Subcutaneous abdominal adipose tissue (tissue), 5 donors: ENCODE data around the gene NF1.

Experiments used
- H3K27ac ChIP-seq: one replicate; pipeline ENCODE4 v1.7.0; 2013; ENCODE audit warnings: low read depth, mild to moderate bottlenecking, inconsistent platforms, low read length, moderate library complexity
- H3K27me3 ChIP-seq, 5 donors: one replicate each; pipeline ENCODE4 v1.7.0; 2013; ENCODE audit warnings: low read length in 5 of 5, inconsistent platforms in 1 of 5; ENCODE audit not compliant: control insufficient read depth in 5 of 5, insufficient read depth in 4 of 5
- H3K36me3 ChIP-seq, 5 donors: one replicate each; pipeline ENCODE4 v1.7.0; 2013; ENCODE audit warnings: low read length in 5 of 5; ENCODE audit not compliant: control insufficient read depth in 5 of 5, insufficient read depth in 5 of 5
- H3K4me1 ChIP-seq, 5 donors: one replicate each; pipeline ENCODE4 v1.7.0; 2013; ENCODE audit warnings: low read length in 5 of 5, mild to moderate bottlenecking in 3 of 5, moderate library complexity in 1 of 5; ENCODE audit not compliant: control insufficient read depth in 5 of 5, insufficient read depth in 5 of 5
- H3K4me3 ChIP-seq, 5 donors: one replicate each; pipeline ENCODE4 v1.7.0; 2013; ENCODE audit warnings: low read length in 5 of 5, low read depth in 1 of 5
- H3K9ac ChIP-seq, 5 donors: one replicate each; pipeline ENCODE4 v1.7.0; 2013; ENCODE audit warnings: low read length in 5 of 5, mild to moderate bottlenecking in 4 of 5, moderate library complexity in 3 of 5
- H3K9me3 ChIP-seq, 5 donors: one replicate each; pipeline ENCODE4 v1.7.0; 2013; ENCODE audit warnings: low read length in 5 of 5; ENCODE audit not compliant: control insufficient read depth in 5 of 5
- donor health status: healthy.
- donor health status: healthy.
- donor health status: healthy.
- donor health status: healthy.
- donor health status: healthy.

Gene NF1

GRCh38 chr17:31400481-31400950, 305.7 kb downstream of the NF1 start:
- no peaks in the 10 kb centered on the region for H3K9me3 ChIP-seq
- H3K27ac ChIP-seq = no peak overlapping the region
- no peak overlapping the region for H3K4me3 ChIP-seq
- H3K36me3 ChIP-seq = no peaks in the 10 kb centered on the region
- H3K27me3 ChIP-seq = peaks cover 2 to 29% (median 10%) of the 10 kb centered on the region in 5 donors
- H3K4me1 ChIP-seq = no peaks in the 10 kb centered on the region
- H3K9ac ChIP-seq = no peak overlapping the region

- no peaks in the 10 kb centered on the region for H3K4me1 ChIP-seq
- no peak overlapping the region for H3K9ac ChIP-seq
- no peaks in the 10 kb centered on the region for H3K36me3 ChIP-seq
- H3K4me3 ChIP-seq = no peak overlapping the region
- peaks cover 0 to 26% (median 10%) of the 10 kb centered on the region in 5 donors for H3K27me3 ChIP-seq
- no peaks in the 10 kb centered on the region for H3K9me3 ChIP-seq
- H3K27ac ChIP-seq = no peak overlapping the region
Measured at GRCh38 chr17:31401456-31402254, 306.9 kb downstream of the NF1 start.

GRCh38 chr17:31404028-31404949, 309.5 kb downstream of the NF1 start:
- no peak overlapping the region for H3K9ac ChIP-seq
- no peaks in the 10 kb centered on the region for H3K36me3 ChIP-seq
- no peak overlapping the region for H3K4me3 ChIP-seq
- H3K27ac ChIP-seq = no peak overlapping the region
- peaks cover 0 to 15% (median 10%) of the 10 kb centered on the region in 5 donors for H3K27me3 ChIP-seq
- no peaks in the 10 kb centered on the region for H3K9me3 ChIP-seq
- no peaks in the 10 kb centered on the region for H3K4me1 ChIP-seq

GRCh38 chr17:31405890-31406371, 311.2 kb downstream of the NF1 start:
- Histone ChIP-seq H3K27ac (no peak overlapping the region), H3K9ac (peak overlapping the region in 1 of 5 donors; percentile 17), H3K4me1 (no peaks in the 10 kb centered on the region), H3K27me3 (peaks cover 0 to 10% (median 3%) of the 10 kb centered on the region in 5 donors), H3K36me3 (no peaks in the 10 kb centered on the region), H3K4me3 (no peak overlapping the region), H3K9me3 (no peaks in the 10 kb centered on the region)

GRCh38 chr17:31408586-31408985, 313.8 kb downstream of the NF1 start:
- H3K27ac ChIP-seq = no peak overlapping the region
- H3K36me3 ChIP-seq = no peaks in the 10 kb centered on the region
- H3K9ac ChIP-seq = no peak overlapping the region
- no peaks in the 10 kb centered on the region for H3K9me3 ChIP-seq
- H3K27me3 ChIP-seq = peaks cover 0 to 11% (median 5%) of the 10 kb centered on the region in 5 donors
- no peaks in the 10 kb centered on the region for H3K4me1 ChIP-seq
- H3K4me3 ChIP-seq = no peak overlapping the region

GRCh38 chr17:31411707-31412285, 317.0 kb downstream of the NF1 start:
- H3K27me3 ChIP-seq = peaks cover 0 to 15% (median 10%) of the 10 kb centered on the region in 5 donors
- no peaks in the 10 kb centered on the region for H3K9me3 ChIP-seq
- no peak overlapping the region for H3K27ac ChIP-seq
- no peak overlapping the region for H3K4me3 ChIP-seq
- no peaks in the 10 kb centered on the region for H3K36me3 ChIP-seq
- H3K9ac ChIP-seq = no peak overlapping the region
- peaks cover 0 to 6% (median 0%) of the 10 kb centered on the region in 5 donors for H3K4me1 ChIP-seq

- H3K36me3 ChIP-seq = no peaks in the 10 kb centered on the region
- H3K4me3 ChIP-seq = no peak overlapping the region
- H3K27ac ChIP-seq = no peak overlapping the region
- H3K9me3 ChIP-seq = no peaks in the 10 kb centered on the region
- no peak overlapping the region for H3K9ac ChIP-seq
- H3K4me1 ChIP-seq = peaks cover 0 to 6% (median 0%) of the 10 kb centered on the region in 5 donors
- H3K27me3 ChIP-seq = peaks cover 0 to 15% (median 10%) of the 10 kb centered on the region in 5 donors
Measured at GRCh38 chr17:31412511-31412910, 317.7 kb downstream of the NF1 start.

GRCh38 chr17:31413081-31413799, 318.5 kb downstream of the NF1 start:
- Histone ChIP-seq H3K4me1 (peaks cover 0 to 6% (median 0%) of the 10 kb centered on the region in 5 donors), H3K9me3 (no peaks in the 10 kb centered on the region), H3K4me3 (no peak overlapping the region), H3K36me3 (no peaks in the 10 kb centered on the region), H3K9ac (no peak overlapping the region), H3K27ac (no peak overlapping the region), H3K27me3 (peaks cover 0 to 15% (median 10%) of the 10 kb centered on the region in 5 donors)

GRCh38 chr17:31413874-31414549, 319.2 kb downstream of the NF1 start:
- H3K9me3 ChIP-seq = no peaks in the 10 kb centered on the region
- peaks cover 0 to 6% (median 0%) of the 10 kb centered on the region in 5 donors for H3K4me1 ChIP-seq
- H3K4me3 ChIP-seq = no peak overlapping the region
- H3K27me3 ChIP-seq = peaks cover 0 to 15% (median 10%) of the 10 kb centered on the region in 5 donors
- no peak overlapping the region for H3K9ac ChIP-seq
- H3K27ac ChIP-seq = no peak overlapping the region
- H3K36me3 ChIP-seq = no peaks in the 10 kb centered on the region
